ENCODE measurements around the gene CREB1.
A peak's percentile ranks its signal among the peaks of the same experiment; 100 is the strongest.

Gene CREB1

DNA sequence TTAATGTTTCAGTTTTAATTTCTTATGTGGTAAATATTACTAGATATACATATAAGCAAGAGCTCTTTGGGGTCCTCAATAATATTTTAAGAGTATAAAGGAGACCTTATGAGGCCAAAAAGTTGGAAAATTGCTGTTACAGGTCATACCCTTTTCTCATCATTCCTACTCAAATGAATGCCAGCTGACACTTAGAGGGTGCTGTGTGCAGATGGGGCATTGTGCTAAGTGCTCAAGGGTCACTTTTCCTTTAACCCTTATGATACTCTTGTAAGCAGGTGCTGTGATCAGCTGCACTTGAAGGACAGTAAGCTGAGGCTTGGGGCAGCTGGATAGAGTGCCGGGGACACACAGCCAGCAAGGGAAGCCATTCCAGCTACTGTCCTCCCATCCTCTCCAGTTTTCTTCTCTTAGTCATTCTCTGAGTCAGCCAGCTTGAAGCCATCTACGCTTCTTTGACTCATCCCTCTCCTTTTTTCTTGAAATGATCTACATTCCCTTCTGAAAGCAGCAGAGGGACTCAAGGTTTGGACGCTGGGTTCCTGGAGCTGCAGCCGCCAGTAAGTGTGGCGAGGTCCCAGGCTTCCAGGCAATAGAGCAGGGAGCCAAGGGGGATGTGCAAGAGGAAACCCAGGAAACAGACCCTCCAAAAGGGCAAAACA, 42.0 kb upstream of the CREB1 start:
- no peak for TF ChIP-seq CTCF (conservative IDR thresholded peaks at IDR 0.05)
- no peak overlapping the region for H3K27ac ChIP-seq

GRCh38 chr2:207489251-207489650, 40.5 kb upstream of the CREB1 start:
- no peak overlapping the region for H3K27ac ChIP-seq
- TF ChIP-seq CTCF (conservative IDR thresholded peaks at IDR 0.05), result no peak

DNA sequence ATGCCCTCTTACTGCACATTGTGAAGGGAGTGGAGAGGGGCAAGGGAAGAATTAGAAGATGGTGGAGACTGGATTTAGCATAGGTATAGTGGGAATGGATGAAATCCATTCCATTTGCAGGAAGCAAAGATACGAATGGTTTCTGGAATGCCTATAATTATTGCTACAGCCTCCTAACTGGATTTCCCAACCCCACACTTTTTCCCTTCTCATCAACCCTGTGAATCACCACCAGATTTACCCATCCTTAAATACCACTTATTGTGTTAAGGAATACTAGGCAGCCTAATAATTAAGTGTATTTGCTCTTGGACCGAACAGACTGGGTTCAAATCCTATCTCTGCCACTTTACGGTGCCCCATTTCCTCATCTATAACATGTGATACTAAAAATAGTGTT, 39.3 kb upstream of the CREB1 start:
- TF ChIP-seq CTCF (conservative IDR thresholded peaks at IDR 0.05), result no peak
- H3K27ac ChIP-seq, result no peak overlapping the region

DNA sequence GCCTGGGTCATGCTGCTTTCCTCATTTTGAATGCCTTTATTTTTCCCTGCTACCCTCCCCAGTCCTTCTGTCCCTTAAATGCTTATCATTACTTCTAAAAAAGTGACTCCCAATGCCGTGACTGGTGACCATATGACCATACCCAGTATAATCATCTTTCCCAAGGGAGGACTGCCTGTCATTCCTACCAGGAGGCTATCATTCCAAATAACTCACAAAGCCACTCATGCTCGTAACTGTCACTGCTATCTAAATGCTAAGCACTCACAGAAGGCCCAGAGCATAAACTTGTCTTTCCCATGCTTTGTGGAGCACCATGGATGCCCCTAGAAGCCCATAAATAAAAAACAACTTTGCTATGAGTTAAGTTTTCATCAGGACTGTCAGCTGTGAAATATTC, 38.7 kb upstream of the CREB1 start:
- H3K27ac ChIP-seq, result no peak overlapping the region
- TF ChIP-seq CTCF (conservative IDR thresholded peaks at IDR 0.05), result no peak

GRCh38 chr2:207491956-207492355, 37.8 kb upstream of the CREB1 start:
- no peak overlapping the region for H3K27ac ChIP-seq
- TF ChIP-seq CTCF (conservative IDR thresholded peaks at IDR 0.05), result no peak

DNA sequence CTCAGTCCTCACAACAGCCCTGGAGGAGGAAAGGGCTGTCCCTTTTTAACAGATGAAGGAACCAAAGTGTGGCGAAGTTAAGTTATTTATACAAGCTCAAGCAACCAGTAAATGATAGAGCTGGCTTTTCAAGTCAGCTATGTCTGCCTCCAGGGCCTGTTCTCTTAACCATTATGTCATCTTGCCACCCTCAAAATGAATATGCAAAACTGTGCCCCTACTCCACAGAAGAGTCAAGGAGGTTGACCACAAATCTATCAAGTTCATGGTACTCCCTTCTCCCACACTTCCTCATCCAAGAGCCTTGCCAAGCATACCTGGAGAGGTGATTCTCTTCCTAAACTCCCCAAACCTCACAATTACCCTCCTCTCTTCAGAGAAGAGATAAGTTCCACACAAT, 37.3 kb upstream of the CREB1 start:
- H3K27ac ChIP-seq, result no peak overlapping the region
- TF ChIP-seq CTCF (conservative IDR thresholded peaks at IDR 0.05), result no peak

DNA sequence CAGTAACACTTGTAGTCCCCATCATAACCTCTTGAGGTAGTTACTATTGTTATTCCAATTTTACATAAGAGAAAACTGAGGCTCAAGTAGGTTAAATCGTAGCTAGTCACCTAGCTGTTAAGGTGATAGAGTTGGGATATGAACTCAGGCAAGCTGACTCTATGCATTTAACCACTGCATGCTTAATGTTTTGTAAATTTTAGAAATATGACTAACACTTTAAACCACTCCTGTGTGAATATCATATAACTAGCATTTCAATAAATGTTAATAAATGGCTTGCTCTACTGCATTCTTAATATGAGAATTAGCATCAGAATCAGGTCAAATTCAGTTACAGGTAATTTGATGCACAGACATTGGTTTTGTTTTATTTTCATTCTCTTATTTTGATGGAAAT, 35.6 kb upstream of the CREB1 start:
- TF ChIP-seq CTCF (conservative IDR thresholded peaks at IDR 0.05), result no peak
- H3K27ac ChIP-seq, result no peak overlapping the region

GRCh38 chr2:207496936-207497335, 32.8 kb upstream of the CREB1 start:
- peak overlapping the region; percentile 73 for H3K27ac ChIP-seq

Measured in VCaP (cell line).